Fibroblast of lung (primary cell): ENCODE measurements around the gene MUSTN1. TPM values are rescaled to one million over a fixed set of nuclear protein-coding genes. Genes with fewer than 3 reads are reported as not detected.

Source experiments
- DNase-seq, 2 donors: peaks; one replicate each; pipeline versions ENCODE4 v3.0.0 to v3.0.0-alpha.2; 2010; ENCODE audit warnings: low read depth in 2 of 2
- H2AFZ ChIP-seq: 2 replicates; pipeline ENCODE4 v1.5.1; 2012; ENCODE audit warnings: low read length, control low read depth, inconsistent platforms
- H3K27ac ChIP-seq: 2 replicates; pipeline ENCODE4 v1.5.1; 2011; ENCODE audit warnings: low read length, control low read depth; ENCODE audit not compliant: insufficient read depth
- H3K27me3 ChIP-seq: 2 replicates; pipeline ENCODE4 v1.5.1; 2011; ENCODE audit warnings: mild to moderate bottlenecking, low read length; ENCODE audit not compliant: control insufficient read depth, insufficient read depth
- H3K36me3 ChIP-seq: 2 replicates; pipeline ENCODE4 v1.5.1; 2011; ENCODE audit warnings: low read length; ENCODE audit not compliant: control insufficient read depth, insufficient read depth
- H3K4me1 ChIP-seq: 2 replicates; pipeline ENCODE4 v1.5.1; 2011; ENCODE audit warnings: low read length; ENCODE audit not compliant: control insufficient read depth, insufficient read depth; ENCODE audit errors: extremely low read depth
- H3K4me2 ChIP-seq: 2 replicates; pipeline ENCODE4 v1.5.1; 2011; ENCODE audit warnings: low read length, control low read depth; ENCODE audit not compliant: insufficient read depth; ENCODE audit errors: extremely low read depth
- H3K4me3 ChIP-seq, 4 experiments: fragments of 200-600 bp in 1 of 4; sonication (generic) in 1 of 4; replicated peaks in 1 of 4; 2 replicates each; pipeline ENCODE4 v1.5.1; 2011 to 2016; ENCODE audit warnings: low read length in 4 of 4, low read depth in 3 of 4, mild to moderate bottlenecking in 3 of 4, control low read depth in 2 of 4, inconsistent platforms in 1 of 4, mixed read lengths in 1 of 4; ENCODE audit not compliant: insufficient read depth in 1 of 4; ENCODE audit errors: control extremely low read depth in 1 of 4
- H3K79me2 ChIP-seq: 2 replicates; pipeline ENCODE4 v1.5.1; 2012; ENCODE audit warnings: mild to moderate bottlenecking, low read length, inconsistent platforms; ENCODE audit not compliant: control insufficient read depth, insufficient read depth
- H3K9ac ChIP-seq: 2 replicates; pipeline ENCODE4 v1.5.1; 2011; ENCODE audit warnings: mild to moderate bottlenecking, low read length, control low read depth; ENCODE audit not compliant: insufficient read depth
- H3K9me3 ChIP-seq: 2 replicates; pipeline ENCODE4 v1.5.1; 2012; ENCODE audit warnings: low read depth, low read length; ENCODE audit not compliant: control insufficient read depth, insufficient read depth
- H4K20me1 ChIP-seq: 2 replicates; pipeline ENCODE4 v1.5.1; 2011; ENCODE audit warnings: low read length; ENCODE audit not compliant: control insufficient read depth, insufficient read depth; ENCODE audit errors: extremely low read depth
- CTCF ChIP-seq, 2 donors: IDR thresholded peaks in 1 of 2; conservative IDR thresholded peaks in 1 of 2; 1 replicate in 1 of 2; 2 replicates in 1 of 2; pipeline ENCODE4 v1.5.1; 2011 to 2012; ENCODE audit warnings: low read length in 2 of 2, control low read depth in 1 of 2, inconsistent platforms in 1 of 2, low read depth in 1 of 2, mild to moderate bottlenecking in 1 of 2
- EZH2 ChIP-seq: IDR thresholded peaks from 2 replicates; pipeline ENCODE4 v1.5.1; 2012; ENCODE audit warnings: low read length, control low read depth, mild to moderate bottlenecking; ENCODE audit errors: missing control alignments
- polyA minus RNA-seq: library from RNA; depleted of rRNA, polyadenylated mRNA; stranded (reverse); fragments of >200 nt; gene quantifications from 2 replicates; pipeline ENCODE4 v1.2.3, GENCODE V29; 2011; ENCODE audit warnings: low replicate concordance
- polyA plus RNA-seq, 2 donors: library from polyadenylated mRNA; depleted of rRNA in 1 of 2; stranded (reverse) in 1 of 2; unstranded in 1 of 2; fragments of >200 nt; gene quantifications; 2 replicates each; pipeline ENCODE4 v1.2.1, GENCODE V29; 2011 to 2012; ENCODE audit warnings: missing spikeins in 1 of 2
- total RNA-seq: library from RNA; depleted of rRNA; stranded (reverse); fragments of >200 nt; gene quantifications from 2 replicates; pipeline ENCODE4 v1.2.1, GENCODE V29; 2014

The MUSTN1 gene
- total RNA-seq (not detected in 2 replicates), polyA plus RNA-seq (3.2 TPM in 1 of 2 replicates, not detected in the other), polyA minus RNA-seq (4.6 TPM in 1 of 2 replicates, not detected in the other)
- 0.39 and 5.2 TPM in 2 replicates for polyA plus RNA-seq (2012)

GRCh38 chr3:52834871-52835501 is at the start of gene MUSTN1:
TSS of gene MUSTN1 (minus strand) at chr3:52835019. CDS start at chr3:52834948, 71 bp downstream.
- Histone ChIP-seq H3K9ac (no peak within 1 kb of the TSS), H3K4me1 (peaks cover 22% of the 10 kb centered on the region), H3K36me3 (no peaks in the 10 kb centered on the region), H3K27me3 (no peaks in the 10 kb centered on the region), H3K27ac (no peak within 1 kb of the TSS), H3K4me2 (peak within 1 kb of the TSS; percentile 23), H2AFZ (no peak within 1 kb of the TSS), H4K20me1 (no peaks in the 10 kb centered on the region), H3K9me3 (no peaks in the 10 kb centered on the region), H3K4me3 (no peak within 1 kb of the TSS), H3K79me2 (no peaks in the 10 kb centered on the region)
- peak in 1 of 2 donors; percentile 40 for DNase-seq
- TF ChIP-seq CTCF (conservative IDR thresholded peaks at IDR 0.05 in 1 of 2, IDR thresholded peaks at IDR 0.05 in 1 of 2; ENCODE audit: low read depth in 1 of 2, low read length in 2 of 2) (no peak), EZH2 (no peak)

DNA sequence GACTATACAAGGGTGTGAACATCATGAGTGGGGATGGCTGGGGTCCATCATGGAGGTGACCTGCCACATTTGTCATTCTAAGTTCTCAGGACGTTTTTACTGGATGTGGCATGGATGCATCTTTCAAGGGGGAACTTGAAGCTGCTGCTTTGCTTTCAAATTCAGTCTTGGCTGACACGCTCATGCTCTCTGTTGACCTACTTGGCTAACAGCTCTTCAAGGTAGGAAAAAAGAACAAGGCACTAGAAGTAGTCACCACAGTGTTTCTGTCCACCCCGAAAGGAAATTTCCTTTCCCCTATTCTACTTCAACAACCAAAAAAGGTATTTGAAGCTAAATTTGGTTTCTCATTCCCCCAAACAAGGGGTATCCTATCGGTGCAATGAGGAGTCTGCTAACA is 47.6 kb upstream of the MUSTN1 start:
- no peak for DNase-seq
- Histone ChIP-seq H3K9me3 (no peaks in the 10 kb centered on the region), H3K9ac (no peak overlapping the region), H3K36me3 (peaks cover 3% of the 10 kb centered on the region), H3K4me1 (no peaks in the 10 kb centered on the region), H4K20me1 (no peaks in the 10 kb centered on the region), H3K4me3 (no peak overlapping the region), H3K4me2 (no peak overlapping the region), H2AFZ (no peak overlapping the region), H3K79me2 (peaks cover 3% of the 10 kb centered on the region), H3K27ac (no peak overlapping the region), H3K27me3 (no peaks in the 10 kb centered on the region)
- no peak for TF ChIP-seq EZH2
- TF ChIP-seq CTCF (conservative IDR thresholded peaks at IDR 0.05 in 1 of 2, IDR thresholded peaks at IDR 0.05 in 1 of 2; ENCODE audit: low read depth in 1 of 2, low read length in 2 of 2), result no peak

DNA sequence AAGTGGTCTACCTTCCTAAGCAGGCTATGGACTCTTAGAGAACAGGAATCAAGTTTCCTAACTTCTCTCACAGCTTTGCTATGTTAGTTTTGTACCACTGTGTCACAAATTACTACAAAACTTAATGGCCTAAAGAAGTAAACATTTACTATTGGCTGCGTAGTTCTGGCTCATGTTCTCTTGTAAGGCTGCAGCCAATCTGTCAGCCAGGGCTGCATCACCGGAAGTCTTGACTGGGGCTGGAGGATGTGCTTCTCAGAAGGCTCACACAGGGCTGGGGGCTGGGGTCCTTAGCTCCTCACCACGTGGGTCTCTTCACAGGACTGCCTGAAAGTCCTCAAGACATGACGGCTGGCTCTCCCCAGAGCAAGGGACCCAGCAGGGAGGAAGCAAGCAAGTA is 47.1 kb upstream of the MUSTN1 start:
- no peaks in the 10 kb centered on the region for H3K79me2 ChIP-seq
- TF ChIP-seq EZH2 (no peak), CTCF (conservative IDR thresholded peaks at IDR 0.05 in 1 of 2, IDR thresholded peaks at IDR 0.05 in 1 of 2; ENCODE audit: low read depth in 1 of 2, low read length in 2 of 2) (no peak)
- no peak overlapping the region for H2AFZ ChIP-seq
- peaks cover 3% of the 10 kb centered on the region for H3K36me3 ChIP-seq
- H3K4me2 ChIP-seq, result no peak overlapping the region
- DNase-seq, result peak in 1 of 2 donors; percentile 24
- no peaks in the 10 kb centered on the region for H4K20me1 ChIP-seq
- H3K4me1 ChIP-seq, result no peaks in the 10 kb centered on the region
- no peaks in the 10 kb centered on the region for H3K9me3 ChIP-seq
- H3K27me3 ChIP-seq, result no peaks in the 10 kb centered on the region
- H3K27ac ChIP-seq, result no peak overlapping the region
- no peak overlapping the region for H3K9ac ChIP-seq
- no peak overlapping the region for H3K4me3 ChIP-seq
